ENCODE measurements around the gene VWF.
"Not testable (repeated sequence)": the region's sequence is repeated elsewhere in the genome, so short reads cannot be mapped to it uniquely, and the experiment has no call there.

The VWF gene

GRCh38 chr12:6132496-6132895 lies 8.0 kb upstream of the VWF start:
- TF ChIP-seq GATA1 (IDR thresholded peaks at IDR 0.05; ENCODE audit: low read depth, low read length) (no peak), POLR2A (IDR thresholded peaks at IDR 0.05; ENCODE audit: low read length) (no peak)
- DNase-seq = no peak

DNA sequence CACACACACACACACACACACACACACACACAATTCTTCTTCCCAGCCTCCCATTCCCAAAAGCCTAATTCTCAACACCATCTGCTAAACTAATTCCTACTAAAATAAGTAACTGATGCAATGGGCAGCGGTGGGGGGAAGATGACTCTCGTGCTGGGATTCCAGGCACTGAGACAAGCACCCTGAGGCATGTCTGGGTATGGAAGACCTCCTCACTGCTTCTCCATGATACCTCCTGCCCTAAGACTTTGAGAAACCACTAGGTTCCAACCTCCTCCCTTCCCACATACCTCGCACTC lies 789 bp upstream of the VWF start:
- DNase-seq = no peak
- no peak for TF ChIP-seq POLR2A (IDR thresholded peaks at IDR 0.05; ENCODE audit: low read length)

DNA sequence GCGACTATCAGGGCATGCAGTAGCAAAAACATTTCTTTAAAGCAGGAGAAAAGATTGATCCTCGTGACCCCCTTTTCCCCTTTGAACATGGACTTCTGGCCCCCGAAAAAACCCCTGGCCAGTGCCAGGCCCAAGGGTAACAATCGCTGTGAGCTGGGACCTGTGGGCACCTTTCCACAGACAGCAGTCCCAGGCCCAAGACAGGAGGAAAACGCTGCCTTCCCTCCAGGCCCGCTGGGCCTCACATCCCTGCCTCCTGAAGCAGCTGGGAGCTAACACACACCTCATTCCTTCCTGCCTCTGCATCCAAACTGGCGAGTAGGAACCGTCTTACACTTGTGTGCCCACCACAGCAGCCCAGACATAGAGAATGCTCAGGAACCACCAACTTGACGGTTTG lies 1.2 kb downstream of the VWF start:
- DNase-seq = no peak
- TF ChIP-seq GATA1 (IDR thresholded peaks at IDR 0.05; ENCODE audit: low read depth, low read length) (no peak), POLR2A (IDR thresholded peaks at IDR 0.05; ENCODE audit: low read length) (no peak)

- no peak for DNase-seq
- TF ChIP-seq GATA1 (IDR thresholded peaks at IDR 0.05; ENCODE audit: low read depth, low read length) (no peak), POLR2A (IDR thresholded peaks at IDR 0.05; ENCODE audit: low read length) (no peak)
These were observed 2.3 kb downstream of the VWF start for GRCh38 chr12:6122201-6122600.

- TF ChIP-seq GATA1 (IDR thresholded peaks at IDR 0.05; ENCODE audit: low read depth, low read length) (no peak), POLR2A (IDR thresholded peaks at IDR 0.05; ENCODE audit: low read length) (no peak)
- DNase-seq = no peak
These were observed 3.5 kb downstream of the VWF start for GRCh38 chr12:6120796-6121473.

DNA sequence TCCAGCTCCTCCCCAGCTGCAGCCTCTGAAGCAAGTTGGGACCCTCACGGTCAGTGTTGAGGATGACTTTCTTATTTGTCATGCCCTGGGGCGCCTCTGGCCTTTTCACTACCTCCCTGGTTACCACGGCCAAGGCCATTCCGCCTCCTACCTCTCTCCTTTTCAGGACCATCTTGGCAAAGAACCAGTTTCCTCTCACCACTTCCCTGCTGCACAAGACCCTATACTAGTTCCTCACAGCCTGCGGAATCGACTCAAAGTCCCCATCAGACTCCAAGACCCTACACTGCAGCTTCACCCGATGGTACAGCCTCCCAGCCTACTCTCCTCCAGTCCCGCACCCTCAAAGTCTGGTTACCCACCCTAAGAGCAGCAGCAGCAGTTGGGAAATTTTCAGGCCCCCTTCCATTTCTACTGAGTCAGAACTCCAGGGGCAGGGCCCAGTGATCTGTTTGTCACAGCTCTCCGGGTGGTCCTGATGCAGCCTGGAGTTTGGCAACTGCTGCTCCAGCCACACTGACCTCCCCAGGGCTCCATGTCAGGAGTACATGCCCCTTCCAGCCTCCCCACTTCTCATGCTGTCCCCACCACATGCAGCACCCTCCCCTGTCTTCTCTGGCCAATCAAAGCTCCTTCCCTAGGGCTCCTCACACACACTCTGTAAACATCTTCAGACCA lies 5.4 kb downstream of the VWF start:
- TF ChIP-seq POLR2A (IDR thresholded peaks at IDR 0.05; ENCODE audit: low read length) (no peak), GATA1 (IDR thresholded peaks at IDR 0.05; ENCODE audit: low read depth, low read length) (no peak)
- DNase-seq = no peak

DNA sequence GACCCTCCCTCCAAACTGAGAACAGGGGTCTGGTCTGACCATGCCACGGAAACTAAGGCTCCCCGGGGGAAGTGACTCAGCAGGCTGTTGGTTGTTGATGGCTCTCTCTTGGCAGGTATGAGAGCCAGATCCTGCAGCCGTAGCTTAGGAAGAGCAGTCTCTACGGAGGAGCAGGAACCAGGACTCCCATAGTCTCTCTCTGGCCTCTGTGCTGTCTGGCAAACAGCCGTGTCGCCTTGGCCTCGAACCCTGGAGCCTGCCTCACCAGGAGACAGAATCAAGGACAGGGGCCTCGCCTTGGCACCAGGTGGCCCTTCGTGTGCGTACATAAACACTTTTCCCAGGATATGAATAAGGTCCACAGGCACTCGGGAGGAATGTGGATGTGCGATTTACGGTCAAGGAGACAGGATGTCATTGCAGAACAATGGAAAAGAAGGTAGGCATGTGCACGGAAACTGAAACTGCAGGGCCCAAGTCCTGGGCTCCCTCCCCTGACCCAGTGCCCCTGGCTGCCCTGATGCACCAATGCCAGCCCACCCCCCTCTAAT lies 7.9 kb downstream of the VWF start:
- DNase-seq = no peak
- TF ChIP-seq GATA1 (IDR thresholded peaks at IDR 0.05; ENCODE audit: low read depth, low read length) (no peak), POLR2A (IDR thresholded peaks at IDR 0.05; ENCODE audit: low read length) (no peak)

DNA sequence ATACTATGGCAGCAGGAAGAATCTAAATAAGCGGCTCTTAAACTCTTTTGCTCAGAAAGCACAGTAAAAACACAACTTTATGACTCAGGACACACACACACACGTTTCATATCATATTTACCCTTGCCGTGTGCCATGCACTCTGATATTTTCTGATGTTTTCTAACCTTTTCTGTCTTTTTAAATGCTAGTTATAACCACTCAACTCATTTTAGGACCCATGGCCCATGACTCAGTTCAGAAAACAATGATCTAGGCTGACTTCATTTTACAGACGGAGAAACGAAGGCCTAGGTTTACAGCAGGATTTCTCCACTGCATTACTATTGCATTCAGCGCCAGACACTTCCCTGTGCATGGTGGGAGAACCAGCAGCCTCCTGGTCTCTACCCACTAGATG lies 9.1 kb downstream of the VWF start:
- no peak for DNase-seq

DNA sequence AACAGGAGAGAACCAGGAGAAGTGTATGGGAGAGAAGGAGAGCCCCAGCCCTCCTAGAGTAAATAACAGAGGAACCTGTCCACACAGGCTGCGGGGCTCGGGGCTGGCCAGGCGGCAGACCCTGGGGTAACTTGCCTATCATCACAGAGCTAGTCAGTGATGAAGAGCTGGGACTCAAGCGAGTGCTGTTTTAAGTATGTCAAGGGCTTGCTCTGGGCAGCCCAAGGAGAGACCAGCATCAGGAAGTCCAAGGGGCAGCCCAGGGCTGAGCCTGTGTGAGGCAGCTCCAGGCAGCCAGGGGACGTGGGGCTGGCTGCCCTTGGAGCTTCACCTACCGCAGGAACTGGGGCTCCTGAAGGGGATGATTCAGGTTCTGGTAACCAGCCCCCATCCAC lies 10.0 kb downstream of the VWF start:
- no peak for TF ChIP-seq GATA1 (IDR thresholded peaks at IDR 0.05; ENCODE audit: low read depth, low read length)
- TF ChIP-seq POLR2A (IDR thresholded peaks at IDR 0.05; ENCODE audit: low read length) = no peak
- no peak for DNase-seq

More for the DNA sequence above, 9.1 kb downstream of the VWF start:
- no peak for TF ChIP-seq GATA1 (IDR thresholded peaks at IDR 0.05; ENCODE audit: low read depth, low read length)
- TF ChIP-seq POLR2A (IDR thresholded peaks at IDR 0.05; ENCODE audit: low read length) = no peak

DNA sequence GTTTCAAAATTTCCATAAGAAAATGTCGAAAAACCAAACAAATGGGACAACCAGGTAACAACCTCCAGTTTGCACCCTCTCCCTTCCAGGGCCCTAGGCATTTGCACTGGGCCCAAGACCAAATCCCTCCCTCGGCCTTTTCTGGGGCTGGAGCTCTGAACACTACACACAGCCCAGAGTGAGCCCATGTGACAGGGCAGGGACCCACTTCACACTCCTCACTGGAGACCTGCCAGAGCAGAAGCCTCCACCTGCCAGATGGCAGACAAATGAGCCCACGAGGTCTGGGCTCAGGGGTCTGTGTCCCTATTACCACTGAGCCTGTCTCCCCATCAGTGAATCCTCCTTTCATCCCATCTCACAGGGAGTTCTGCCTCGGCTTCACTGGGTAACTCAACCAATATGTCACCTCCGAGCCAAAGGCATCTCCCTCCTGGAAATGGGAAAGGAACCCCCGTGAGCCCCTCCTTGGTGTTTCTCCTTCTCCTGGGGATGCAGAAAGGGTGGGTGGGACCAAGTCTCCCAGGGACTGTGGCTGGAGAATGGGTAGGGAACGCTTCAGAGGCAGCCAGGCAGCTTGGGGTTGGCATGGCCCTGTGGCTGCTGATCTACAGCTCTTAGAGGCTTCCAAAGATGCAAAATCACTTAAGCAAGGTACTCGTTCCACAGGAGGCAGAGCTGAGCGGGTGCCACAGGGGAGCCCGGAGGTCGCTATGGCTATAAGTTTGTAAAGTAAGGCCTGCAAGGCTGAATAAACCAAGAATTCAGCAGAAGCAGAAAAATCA lies 10.6 kb downstream of the VWF start:
- no peak for DNase-seq
- no peak for TF ChIP-seq POLR2A (IDR thresholded peaks at IDR 0.05; ENCODE audit: low read length)
- TF ChIP-seq GATA1 (IDR thresholded peaks at IDR 0.05; ENCODE audit: low read depth, low read length) = no peak

DNA sequence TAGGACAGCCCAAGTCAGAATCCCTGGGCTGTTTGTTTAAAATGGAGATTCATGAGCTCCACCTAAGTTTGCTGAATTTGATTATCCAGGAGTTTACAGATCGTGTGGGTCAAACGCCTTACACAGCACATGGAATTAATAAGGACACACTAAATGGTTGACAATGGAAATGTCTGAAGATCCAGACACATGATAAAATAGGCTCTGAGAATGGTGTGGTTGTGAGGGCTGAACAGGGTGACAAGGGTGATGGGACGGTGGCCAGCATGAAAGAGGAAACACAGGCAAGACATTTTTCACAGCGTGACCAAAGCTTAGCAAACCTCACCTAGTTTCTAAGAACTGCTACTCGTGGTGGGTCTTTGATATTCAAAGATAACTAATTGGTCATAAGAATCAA lies 12.5 kb downstream of the VWF start:
- TF ChIP-seq GATA1 (IDR thresholded peaks at IDR 0.05; ENCODE audit: low read depth, low read length) (no peak), POLR2A (IDR thresholded peaks at IDR 0.05; ENCODE audit: low read length) (no peak)
- no peak for DNase-seq

DNA sequence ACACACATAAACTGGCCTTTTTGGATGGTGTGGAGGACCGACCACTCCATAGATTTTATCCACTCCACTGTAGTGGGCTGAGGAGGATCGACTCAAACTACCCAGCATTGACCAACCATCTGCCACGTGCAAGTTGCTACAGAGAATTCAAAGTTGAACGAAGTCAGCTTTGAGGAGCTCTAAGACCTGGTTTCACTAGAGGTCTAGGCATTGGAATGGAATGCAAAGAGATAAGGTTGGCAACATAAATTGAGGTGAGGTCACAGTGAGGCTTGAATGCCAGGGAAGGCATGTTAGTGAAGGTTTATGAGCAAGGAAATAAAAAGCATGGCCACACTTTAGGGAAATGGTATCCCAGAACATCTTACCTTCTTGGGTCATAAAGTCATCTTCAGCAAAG lies 14.5 kb downstream of the VWF start:
- no peak for DNase-seq
- TF ChIP-seq GATA1 (IDR thresholded peaks at IDR 0.05; ENCODE audit: low read depth, low read length) (no peak), POLR2A (IDR thresholded peaks at IDR 0.05; ENCODE audit: low read length) (no peak)

GRCh38 chr12:6106218-6106617 lies 18.3 kb downstream of the VWF start:
- TF ChIP-seq POLR2A (IDR thresholded peaks at IDR 0.05; ENCODE audit: low read length) = no peak
- no peak for TF ChIP-seq GATA1 (IDR thresholded peaks at IDR 0.05; ENCODE audit: low read depth, low read length)
- no peak for DNase-seq

- no peak for TF ChIP-seq GATA1 (IDR thresholded peaks at IDR 0.05; ENCODE audit: low read depth, low read length)
- no peak for DNase-seq
These were observed 19.6 kb downstream of the VWF start for GRCh38 chr12:6104842-6105241.

- TF ChIP-seq POLR2A (IDR thresholded peaks at IDR 0.05; ENCODE audit: low read length) (no peak), GATA1 (IDR thresholded peaks at IDR 0.05; ENCODE audit: low read depth, low read length) (no peak)
- no peak for DNase-seq
These were observed 20.4 kb downstream of the VWF start for GRCh38 chr12:6104027-6104426.

DNA sequence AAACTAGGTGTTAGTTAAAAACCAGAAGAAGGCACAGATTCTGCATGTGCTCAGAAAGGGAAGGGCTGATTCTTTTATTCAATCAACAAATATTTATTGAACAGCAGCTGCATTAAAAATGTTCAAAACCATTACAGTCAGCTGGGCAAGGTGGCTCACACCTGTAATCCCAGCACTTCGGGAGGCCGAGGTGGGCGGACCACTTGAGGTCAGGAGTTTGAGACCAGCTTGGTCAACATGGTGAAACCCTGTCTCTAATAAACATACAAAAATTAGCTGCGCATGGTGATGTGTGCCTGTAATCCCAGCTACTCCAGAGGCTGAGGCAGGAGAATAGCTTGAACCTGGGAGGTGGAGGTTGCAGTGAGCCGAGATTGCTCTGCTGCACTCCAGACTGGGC lies 22.4 kb downstream of the VWF start:
- DNase-seq = not testable (repeated sequence)

Measured in erythroblast (primary cell).